SK-N-SH (cell line): ENCODE data around the gene TPO. TPM values are rescaled to one million over a fixed set of nuclear protein-coding genes. Genes with fewer than 3 reads are reported as not detected.

Source experiments
- CTCF ChIA-PET: fragments of 300-600, 350-600 bp; formaldehyde crosslinking; extraction: SDS; loops from one replicate; lab custom pipeline; 2021; lab: Yijun Ruan, JAX
- POLR2A ChIA-PET: fragments of 350-600 bp; sonication (Branson Sonifier 250); formaldehyde crosslinking; extraction: SDS; loops from one replicate; lab custom pipeline; 2020; ENCODE audit warnings: antibody characterized with exemption, inconsistent platforms; lab: Yijun Ruan, JAX
- DNase-seq: peaks from one replicate; pipeline ENCODE4 v3.0.0; 2012
- H2AFZ ChIP-seq: fragments of 200-600 bp; sonication (generic); 2 replicates; pipeline ENCODE4 v1.8.1; 2016; ENCODE audit warnings: antibody characterized with exemption, mild to moderate bottlenecking, low read depth
- H3F3A ChIP-seq: fragments of 200-600 bp; sonication (generic); replicated peaks from 2 replicates; pipeline ENCODE3; 2016; ENCODE audit warnings: antibody characterized with exemption, mild to moderate bottlenecking; ENCODE audit not compliant: insufficient read depth
- H3K27ac ChIP-seq, 2 experiments: fragments of 200-500 bp in 1 of 2; fragments of 200-600 bp in 1 of 2; sonication (Bioruptor generic) in 1 of 2; sonication (generic), shearing (Covaris generic) in 1 of 2; 2 replicates each; pipeline versions ENCODE4 v1.5.1 to v1.6.1; 2014 to 2016; ENCODE audit warnings: low read depth in 2 of 2, inconsistent platforms in 1 of 2, low read length in 1 of 2, mild to moderate bottlenecking in 1 of 2, mixed read lengths in 1 of 2
- H3K27me3 ChIP-seq: fragments of 200-600 bp; sonication (generic), shearing (Covaris generic); 2 replicates; pipeline ENCODE4 v1.6.1; 2016; ENCODE audit warnings: mixed run types; ENCODE audit not compliant: insufficient read depth
- H3K36me3 ChIP-seq, 2 experiments: fragments of 200-500 bp in 1 of 2; fragments of 200-600 bp in 1 of 2; sonication (Bioruptor generic) in 1 of 2; sonication (generic) in 1 of 2; replicated peaks in 1 of 2; 2 replicates each; pipeline versions ENCODE3 to v1.5.1; 2014 to 2016; ENCODE audit warnings: low read length in 1 of 2, mild to moderate bottlenecking in 1 of 2; ENCODE audit not compliant: insufficient read depth in 2 of 2, control insufficient read depth in 1 of 2
- H3K4me1 ChIP-seq, 2 experiments: fragments of 200-500 bp in 1 of 2; fragments of 200-600 bp in 1 of 2; sonication (Bioruptor generic) in 1 of 2; sonication (generic), shearing (Covaris generic) in 1 of 2; 2 replicates each; pipeline versions ENCODE4 v1.5.1 to v1.6.1; 2014 to 2016; ENCODE audit warnings: low read depth in 1 of 2, low read length in 1 of 2, mixed run types in 1 of 2; ENCODE audit not compliant: insufficient read depth in 2 of 2, control insufficient read depth in 1 of 2
- H3K4me2 ChIP-seq: fragments of 200-600 bp; sonication (generic), shearing (Covaris generic); 2 replicates; pipeline ENCODE4 v1.6.1; 2017; ENCODE audit warnings: mixed run types
- H3K4me3 ChIP-seq, 2 experiments: fragments of 200-500 bp in 1 of 2; fragments of 200-600 bp in 1 of 2; sonication (Bioruptor generic) in 1 of 2; sonication (generic), shearing (Covaris generic) in 1 of 2; 2 replicates each; pipeline versions ENCODE4 v1.5.1 to v1.8.1; 2014 to 2016; ENCODE audit warnings: low read depth in 2 of 2, inconsistent platforms in 1 of 2, low read length in 1 of 2, mild to moderate bottlenecking in 1 of 2, mixed read lengths in 1 of 2, moderate library complexity in 1 of 2
- H3K79me2 ChIP-seq: fragments of 200-600 bp; sonication (generic); 2 replicates; pipeline ENCODE4 v1.8.1; 2017; ENCODE audit warnings: mild to moderate bottlenecking; ENCODE audit not compliant: insufficient read depth
- H3K9ac ChIP-seq: fragments of 200-600 bp; sonication (generic); 2 replicates; pipeline ENCODE4 v1.6.1; 2017; ENCODE audit warnings: mixed run types
- H3K9me2 ChIP-seq: fragments of 200-600 bp; sonication (generic); 2 replicates; pipeline ENCODE4 v1.6.1; 2017; ENCODE audit warnings: mixed run types
- H3K9me3 ChIP-seq: fragments of 200-600 bp; sonication (generic); 2 replicates; pipeline ENCODE4 v1.6.1; 2017; ENCODE audit warnings: mixed run types, mild to moderate bottlenecking, moderate library complexity
- H4K20me1 ChIP-seq: fragments of 200-600 bp; sonication (generic); 2 replicates; pipeline ENCODE4 v1.6.1; 2017; ENCODE audit warnings: mild to moderate bottlenecking, mixed run types; ENCODE audit not compliant: insufficient read depth
- CHD2 ChIP-seq: fragments of 150-350 bp; IDR thresholded peaks from 2 replicates; pipeline ENCODE4 v1.6.1; 2018; ENCODE audit warnings: low read length; ENCODE audit not compliant: partially characterized antibody
- EZH2phosphoT487 ChIP-seq: fragments of 200-600 bp; sonication (generic); IDR thresholded peaks from 2 replicates; pipeline ENCODE4 v1.6.1; 2017; ENCODE audit warnings: low read depth, mixed run types, mild to moderate bottlenecking, antibody characterized with exemption, moderate library complexity, borderline replicate concordance
- FOSL2 ChIP-seq: IDR thresholded peaks from 2 replicates; pipeline ENCODE4 v1.4.0; 2012; ENCODE audit warnings: low read depth, mild to moderate bottlenecking, moderate library complexity, borderline replicate concordance
- FOXJ3 ChIP-seq: sonication (generic); formaldehyde crosslinking; IDR thresholded peaks from 2 replicates; pipeline ENCODE4 v1.5.1; 2020; ENCODE audit warnings: mild to moderate bottlenecking, missing genetic modification reagents
- GABPA ChIP-seq: IDR thresholded peaks from 2 replicates; pipeline ENCODE4 v1.4.0; 2012; ENCODE audit warnings: low read depth, mild to moderate bottlenecking
- MEF2A ChIP-seq: IDR thresholded peaks from 2 replicates; pipeline ENCODE4 v1.4.0; 2012; ENCODE audit warnings: low read depth, borderline replicate concordance
- NFIC ChIP-seq: IDR thresholded peaks from 2 replicates; pipeline ENCODE4 v1.4.0; 2012; ENCODE audit warnings: borderline replicate concordance
- NRF1 ChIP-seq: IDR thresholded peaks from 2 replicates; pipeline ENCODE4 v1.6.1; 2012; ENCODE audit warnings: low read depth, mild to moderate bottlenecking, low read length
- RAD21 ChIP-seq: IDR thresholded peaks from 2 replicates; pipeline ENCODE4 v1.6.1; 2012; ENCODE audit warnings: mild to moderate bottlenecking, low read length
- SIN3A ChIP-seq: IDR thresholded peaks from 2 replicates; pipeline ENCODE4 v1.6.1; 2012; ENCODE audit warnings: low read depth, mild to moderate bottlenecking, low read length, moderate library complexity, borderline replicate concordance
- SMC3 ChIP-seq: IDR thresholded peaks from 2 replicates; pipeline ENCODE4 v1.6.1; 2012; ENCODE audit warnings: low read depth, low read length, improper control_type of control experiment
- TAF1 ChIP-seq: IDR thresholded peaks from 2 replicates; pipeline ENCODE4 v1.6.1; 2012; ENCODE audit warnings: low read depth, mild to moderate bottlenecking, low read length, moderate library complexity, borderline replicate concordance
- TEAD4 ChIP-seq: IDR thresholded peaks from 2 replicates; pipeline ENCODE4 v1.4.0; 2012; ENCODE audit warnings: mild to moderate bottlenecking, borderline replicate concordance; ENCODE audit not compliant: insufficient read depth
- YY1 ChIP-seq: IDR thresholded peaks from 2 replicates; pipeline ENCODE4 v1.4.0; 2012; ENCODE audit warnings: low read depth, mild to moderate bottlenecking
- WGBS: methylation state at CpG from one replicate; pipeline ENCODE4 v1.1.6; 2017; ENCODE audit warnings: low lambda C conversion rate; 5-methylcytosine and 5-hydroxymethylcytosine counted together
- polyA plus RNA-seq, 3 experiments: library from polyadenylated mRNA; depleted of rRNA; stranded (reverse); fragments of >200 nt; gene quantifications; 2 replicates each; pipeline ENCODE4 v1.2.3, GENCODE V29; 2012
- TF ChIP-seq, protein P1 (sequence below): IDR thresholded peaks from 2 replicates; pipeline ENCODE4 v1.4.0; 2012; ENCODE audit warnings: low read depth, borderline replicate concordance
- TF ChIP-seq, protein P2 (sequence below): fragments of 150-350 bp; IDR thresholded peaks from 2 replicates; pipeline ENCODE4 v1.6.1; 2017; ENCODE audit warnings: antibody characterized with exemption, low read length, low read depth, borderline replicate concordance
- TF ChIP-seq, protein P3 (sequence below): fragments of 200-600 bp; sonication (generic); IDR thresholded peaks from 2 replicates; pipeline ENCODE4 v1.6.1; 2017; ENCODE audit warnings: antibody characterized with exemption, mild to moderate bottlenecking, moderate library complexity
- TF ChIP-seq, protein P4 (sequence below): IDR thresholded peaks from 2 replicates; pipeline ENCODE4; 2012
- TF ChIP-seq, protein P5 (sequence below): fragments of 150-350 bp; IDR thresholded peaks from 2 replicates; pipeline ENCODE4 v1.6.1; 2016; ENCODE audit warnings: mild to moderate bottlenecking, low read depth, low read length

The TPO gene
- polyA plus RNA-seq, 1 of the 3 experiments (the other 2 are of a cell fraction) = not detected

DNA sequence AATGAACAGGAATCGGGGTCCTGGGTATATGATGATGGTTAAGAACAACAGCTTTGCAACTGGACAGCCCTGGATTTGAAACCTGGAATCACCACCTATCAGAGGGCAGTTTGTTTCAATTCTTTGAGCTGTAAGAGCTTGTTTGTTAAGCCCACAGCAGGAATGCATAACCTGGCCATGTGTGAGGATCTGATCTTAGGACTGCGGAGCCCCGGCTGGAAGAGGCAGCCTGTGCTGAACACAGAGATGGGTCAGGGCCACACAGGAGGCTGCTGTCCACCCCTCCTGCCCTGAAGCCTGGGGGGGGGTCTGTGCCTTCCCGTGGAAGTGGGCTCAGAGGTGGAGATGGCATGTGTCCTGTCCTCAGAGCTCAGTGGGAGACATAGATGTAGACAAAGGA lies 24.3 kb downstream of the TPO start:
- WGBS = 62% methylated on average over 3 of the region's 4 CpGs
- Histone ChIP-seq H3K9me3 (no peaks in the 10 kb centered on the region), H3K9me2 (no peaks in the 10 kb centered on the region), H3K9ac (no peak overlapping the region), H3F3A (no peaks in the 10 kb centered on the region), H2AFZ (no peak overlapping the region), H3K4me3 (no peak overlapping the region), H3K27me3 (no peaks in the 10 kb centered on the region), H3K79me2 (no peaks in the 10 kb centered on the region), H3K4me1 (no peaks in the 10 kb centered on the region), H3K4me2 (no peak overlapping the region), H3K27ac (no peak overlapping the region), H3K36me3 (no peaks in the 10 kb centered on the region), H4K20me1 (no peaks in the 10 kb centered on the region)
- POLR2A ChIA-PET = no interaction called here
- no peak for DNase-seq
- TF ChIP-seq, protein P1, sequence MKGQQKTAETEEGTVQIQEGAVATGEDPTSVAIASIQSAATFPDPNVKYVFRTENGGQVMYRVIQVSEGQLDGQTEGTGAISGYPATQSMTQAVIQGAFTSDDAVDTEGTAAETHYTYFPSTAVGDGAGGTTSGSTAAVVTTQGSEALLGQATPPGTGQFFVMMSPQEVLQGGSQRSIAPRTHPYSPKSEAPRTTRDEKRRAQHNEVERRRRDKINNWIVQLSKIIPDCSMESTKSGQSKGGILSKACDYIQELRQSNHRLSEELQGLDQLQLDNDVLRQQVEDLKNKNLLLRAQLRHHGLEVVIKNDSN = no peak
- TF ChIP-seq, protein P2, sequence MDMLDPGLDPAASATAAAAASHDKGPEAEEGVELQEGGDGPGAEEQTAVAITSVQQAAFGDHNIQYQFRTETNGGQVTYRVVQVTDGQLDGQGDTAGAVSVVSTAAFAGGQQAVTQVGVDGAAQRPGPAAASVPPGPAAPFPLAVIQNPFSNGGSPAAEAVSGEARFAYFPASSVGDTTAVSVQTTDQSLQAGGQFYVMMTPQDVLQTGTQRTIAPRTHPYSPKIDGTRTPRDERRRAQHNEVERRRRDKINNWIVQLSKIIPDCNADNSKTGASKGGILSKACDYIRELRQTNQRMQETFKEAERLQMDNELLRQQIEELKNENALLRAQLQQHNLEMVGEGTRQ = no peak
- TF ChIP-seq, protein P3, sequence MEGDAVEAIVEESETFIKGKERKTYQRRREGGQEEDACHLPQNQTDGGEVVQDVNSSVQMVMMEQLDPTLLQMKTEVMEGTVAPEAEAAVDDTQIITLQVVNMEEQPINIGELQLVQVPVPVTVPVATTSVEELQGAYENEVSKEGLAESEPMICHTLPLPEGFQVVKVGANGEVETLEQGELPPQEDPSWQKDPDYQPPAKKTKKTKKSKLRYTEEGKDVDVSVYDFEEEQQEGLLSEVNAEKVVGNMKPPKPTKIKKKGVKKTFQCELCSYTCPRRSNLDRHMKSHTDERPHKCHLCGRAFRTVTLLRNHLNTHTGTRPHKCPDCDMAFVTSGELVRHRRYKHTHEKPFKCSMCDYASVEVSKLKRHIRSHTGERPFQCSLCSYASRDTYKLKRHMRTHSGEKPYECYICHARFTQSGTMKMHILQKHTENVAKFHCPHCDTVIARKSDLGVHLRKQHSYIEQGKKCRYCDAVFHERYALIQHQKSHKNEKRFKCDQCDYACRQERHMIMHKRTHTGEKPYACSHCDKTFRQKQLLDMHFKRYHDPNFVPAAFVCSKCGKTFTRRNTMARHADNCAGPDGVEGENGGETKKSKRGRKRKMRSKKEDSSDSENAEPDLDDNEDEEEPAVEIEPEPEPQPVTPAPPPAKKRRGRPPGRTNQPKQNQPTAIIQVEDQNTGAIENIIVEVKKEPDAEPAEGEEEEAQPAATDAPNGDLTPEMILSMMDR = no peak
- no peak for TF ChIP-seq TEAD4
- TF ChIP-seq NRF1 = no peak
- no peak for TF ChIP-seq YY1
- TF ChIP-seq MEF2A = no peak
- TF ChIP-seq TAF1 = no peak
- no peak for TF ChIP-seq FOSL2
- no peak for TF ChIP-seq RAD21
- CTCF ChIA-PET = interaction anchor here (0.8 to 0.9 kb wide), 2 partner anchors 13 to 113 kb away, joined by 3 read pairs; no protein-coding TSS in a partner anchor

DNA sequence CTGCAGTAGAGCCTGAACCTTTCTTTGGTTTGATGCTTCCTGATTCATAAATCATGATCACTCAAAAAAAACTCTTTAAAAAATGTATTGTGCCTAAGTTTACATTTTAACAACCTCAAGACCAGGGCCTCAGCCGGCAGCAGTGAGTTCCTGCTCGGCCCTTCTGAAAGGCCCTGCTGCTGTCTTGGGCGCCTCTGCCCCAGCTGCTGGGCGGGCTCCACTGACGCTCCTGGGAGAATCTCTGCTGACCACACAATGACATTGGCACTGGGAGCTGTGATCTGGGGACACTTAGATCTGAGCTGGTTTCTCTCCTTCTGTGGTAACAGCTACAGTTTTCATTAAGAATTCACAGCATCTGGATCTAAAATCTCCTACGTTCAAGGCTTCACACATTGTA lies 25.7 kb downstream of the TPO start:
- WGBS = 49% methylated on average over 6 of the region's 6 CpGs
- TF ChIP-seq SMC3 = no peak
- TF ChIP-seq FOXJ3 = no peak
- no peak for TF ChIP-seq MEF2A
- TF ChIP-seq SIN3A = no peak
- TF ChIP-seq NFIC = no peak
- TF ChIP-seq, protein P4, sequence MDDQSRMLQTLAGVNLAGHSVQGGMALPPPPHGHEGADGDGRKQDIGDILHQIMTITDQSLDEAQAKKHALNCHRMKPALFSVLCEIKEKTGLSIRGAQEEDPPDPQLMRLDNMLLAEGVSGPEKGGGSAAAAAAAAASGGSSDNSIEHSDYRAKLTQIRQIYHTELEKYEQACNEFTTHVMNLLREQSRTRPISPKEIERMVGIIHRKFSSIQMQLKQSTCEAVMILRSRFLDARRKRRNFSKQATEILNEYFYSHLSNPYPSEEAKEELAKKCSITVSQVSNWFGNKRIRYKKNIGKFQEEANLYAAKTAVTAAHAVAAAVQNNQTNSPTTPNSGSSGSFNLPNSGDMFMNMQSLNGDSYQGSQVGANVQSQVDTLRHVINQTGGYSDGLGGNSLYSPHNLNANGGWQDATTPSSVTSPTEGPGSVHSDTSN = no peak
- TF ChIP-seq, protein P5, sequence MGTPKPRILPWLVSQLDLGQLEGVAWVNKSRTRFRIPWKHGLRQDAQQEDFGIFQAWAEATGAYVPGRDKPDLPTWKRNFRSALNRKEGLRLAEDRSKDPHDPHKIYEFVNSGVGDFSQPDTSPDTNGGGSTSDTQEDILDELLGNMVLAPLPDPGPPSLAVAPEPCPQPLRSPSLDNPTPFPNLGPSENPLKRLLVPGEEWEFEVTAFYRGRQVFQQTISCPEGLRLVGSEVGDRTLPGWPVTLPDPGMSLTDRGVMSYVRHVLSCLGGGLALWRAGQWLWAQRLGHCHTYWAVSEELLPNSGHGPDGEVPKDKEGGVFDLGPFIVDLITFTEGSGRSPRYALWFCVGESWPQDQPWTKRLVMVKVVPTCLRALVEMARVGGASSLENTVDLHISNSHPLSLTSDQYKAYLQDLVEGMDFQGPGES = no peak
- TF ChIP-seq GABPA = no peak
- no peak for TF ChIP-seq CHD2
- TF ChIP-seq RAD21 = no peak
- no peak for TF ChIP-seq NRF1
- no peak for TF ChIP-seq EZH2phosphoT487
- H3K27ac ChIP-seq = no peak overlapping the region

More for the DNA sequence above, 25.7 kb downstream of the TPO start:
- ChIA-PET POLR2A (no interaction called here), CTCF (no interaction called here)
- Histone ChIP-seq H3K4me3 (no peak overlapping the region), H3F3A (no peaks in the 10 kb centered on the region), H4K20me1 (no peaks in the 10 kb centered on the region), H2AFZ (no peak overlapping the region), H3K4me2 (no peak overlapping the region), H3K9me2 (no peaks in the 10 kb centered on the region), H3K9me3 (no peaks in the 10 kb centered on the region), H3K9ac (no peak overlapping the region), H3K4me1 (no peaks in the 10 kb centered on the region), H3K36me3 (no peaks in the 10 kb centered on the region), H3K79me2 (no peaks in the 10 kb centered on the region), H3K27me3 (no peaks in the 10 kb centered on the region)
- DNase-seq = no peak
